ENCODE results near the gene SDR42E1. TPM values are rescaled to one million over a fixed set of nuclear protein-coding genes. Genes with fewer than 3 reads are reported as not detected.

The SDR42E1 gene
- total and polyA plus RNA-seq, 2 of the 8 experiments (the other 6 are each of a cell fraction or from before 2014, with no cell fraction given) = 0.03 TPM; not detected in 1

DNA sequence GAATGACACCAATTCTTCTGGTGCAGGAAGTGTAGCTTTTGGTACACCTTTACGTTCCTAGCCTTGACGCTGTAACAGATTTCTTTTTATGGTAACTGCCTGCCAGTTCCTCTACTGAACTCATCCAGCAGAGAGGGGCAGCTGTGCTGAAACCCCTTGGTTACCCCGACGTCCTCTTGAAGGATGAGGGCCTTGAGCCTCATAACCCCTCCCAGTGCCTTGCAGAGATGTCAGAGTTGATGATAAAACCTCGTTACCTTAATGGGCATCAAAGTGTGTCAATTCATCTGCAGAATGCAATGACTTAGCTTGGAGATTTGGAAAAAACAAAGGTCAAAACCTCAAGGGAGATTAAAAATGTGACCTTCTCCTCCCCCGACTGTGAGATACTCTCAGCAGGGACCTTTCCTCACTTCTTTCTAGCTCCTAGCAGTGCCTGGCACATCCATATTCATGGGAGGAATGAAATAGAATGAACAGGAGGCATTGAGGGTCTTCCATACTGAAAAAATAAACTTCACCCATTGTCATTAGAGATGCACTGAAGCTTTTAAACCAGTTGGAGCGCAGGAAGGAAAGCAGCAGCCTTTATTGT, 69.2 kb downstream of the SDR42E1 start:
- H3K27me3 ChIP-seq (replicated peaks in 1 of 4; ENCODE audit: control insufficient read depth in 3 of 4, extremely low read depth in 1 of 4, insufficient read depth in 3 of 4, low read length in 3 of 4) = peaks cover 0 to 2% (median 0%) of the 10 kb centered on the region in 4 experiments; a peak in 1 of 7 replicates
- no peak overlapping the region for H3K27ac ChIP-seq (ENCODE audit: low read depth, low read length)
- H3K4me2 ChIP-seq (ENCODE audit: insufficient read depth in 1 of 2, low read depth in 2 of 2, low read length in 2 of 2) = no peak overlapping the region
- H3K23me2 ChIP-seq (ENCODE audit: low read depth, low read length) = no peaks in the 10 kb centered on the region
- no peak overlapping the region for H3K4me3 ChIP-seq (ENCODE audit: extremely low read depth in 1 of 4, insufficient read depth in 2 of 4, low read depth in 3 of 4, low read length in 4 of 4)
- POLR2A ChIA-PET (ENCODE audit: partially characterized antibody) = no interaction called here
- DNase-seq (ENCODE audit: low read depth in 1 of 2, low spot score in 2 of 2) = peak in 1 of 2 experiments; percentile 41
- no peak overlapping the region for H3K56ac ChIP-seq (replicated peaks; ENCODE audit: insufficient read length, low read depth, low read length)
- peaks cover 7 to 31% (median 29%) of the 10 kb centered on the region in 4 experiments for H3K4me1 ChIP-seq (replicated peaks in 1 of 4; ENCODE audit: control insufficient read depth in 3 of 4, insufficient read depth in 4 of 4, low read length in 3 of 4)
- 58% methylated on average over 7 of the region's 7 CpGs; no CpG with 5 or more reads in 1 of the 2 experiments for WGBS, 2 experiments (ENCODE audit: extremely low coverage in 1 of 2, insufficient coverage in 1 of 2, insufficient read length in 1 of 2, insufficient replicate concordance in 2 of 2, low coverage in 1 of 2, low lambda C conversion rate in 2 of 2, missing lambda C conversion rate in 1 of 2)
- no peak overlapping the region for H2BK15ac ChIP-seq (ENCODE audit: low read length)
- TF ChIP-seq ASH2L (IDR thresholded peaks at IDR 0.05; ENCODE audit: low read length) (no peak), BCL11A (IDR thresholded peaks at IDR 0.05; ENCODE audit: low read depth in 2 of 2, low read length in 2 of 2) (no peak), EP300 (IDR thresholded peaks at IDR 0.05; ENCODE audit: borderline replicate concordance in 1 of 2, low read depth in 2 of 2, low read length in 2 of 2) (no peak), KDM1A (IDR thresholded peaks at IDR 0.05; ENCODE audit: borderline replicate concordance, low read length) (no peak), SIRT6 (IDR thresholded peaks at IDR 0.05; ENCODE audit: low read length) (no peak), EZH2 (IDR thresholded peaks at IDR 0.05; ENCODE audit: low read depth, low read length, severe bottlenecking) (no peak), BRCA1 (IDR thresholded peaks at IDR 0.05; ENCODE audit: low read depth, low read length) (no peak)
- peaks cover 0 to 3% of the 10 kb centered on the region in 2 experiments for H4K20me1 ChIP-seq (replicated peaks in 1 of 2; ENCODE audit: control insufficient read depth in 1 of 2, insufficient read depth in 2 of 2, low read length in 2 of 2)
- H3K9ac ChIP-seq (replicated peaks in 1 of 4; ENCODE audit: extremely low read depth in 1 of 4, low read depth in 3 of 4, low read length in 3 of 4) = no peak overlapping the region
- H3K18ac ChIP-seq (ENCODE audit: extremely low read depth, low read length) = no peak overlapping the region
- no peaks in the 10 kb centered on the region for H3K36me3 ChIP-seq (ENCODE audit: control insufficient read depth in 2 of 4, insufficient read depth in 4 of 4, low read length in 3 of 4)
- H4K8ac ChIP-seq (ENCODE audit: extremely low read depth, insufficient read depth, low read length) = no peak overlapping the region
- CTCF ChIA-PET (ENCODE audit: partially characterized antibody) = interaction anchor here (0.6 to 7.0 kb wide), 21 partner anchors 13 to 727 kb away, joined by 3 to 98 read pairs (median 4); partner anchors contain the start of gene HSD17B2
- no peak overlapping the region for H2BK120ac ChIP-seq (replicated peaks; ENCODE audit: low read depth, low read length)
- H2BK12ac ChIP-seq (ENCODE audit: low read depth, low read length) = no peak overlapping the region
- FAIRE-seq = no peak
- H3K79me1 ChIP-seq (ENCODE audit: low read depth, low read length) = no peaks in the 10 kb centered on the region
- H4K91ac ChIP-seq (replicated peaks; ENCODE audit: insufficient read length, low read length) = no peak overlapping the region
- H2BK5ac ChIP-seq (ENCODE audit: low read depth, low read length) = no peak overlapping the region
- H3K14ac ChIP-seq (ENCODE audit: insufficient read length) = no peak overlapping the region
- H3K9me3 ChIP-seq (ENCODE audit: insufficient read depth in 2 of 2, low read depth in 1 of 2, low read length in 1 of 2) = no peaks in the 10 kb centered on the region
- no peak overlapping the region for H2BK20ac ChIP-seq (ENCODE audit: low read length)
- no peak overlapping the region for H4K5ac ChIP-seq (ENCODE audit: insufficient read length, low read depth, low read length)
- no peaks in the 10 kb centered on the region for H3K79me2 ChIP-seq (ENCODE audit: control insufficient read depth in 1 of 2, insufficient read depth in 2 of 2, low read length in 2 of 2)
- no peak overlapping the region for H3K4ac ChIP-seq (replicated peaks; ENCODE audit: insufficient read length, low read depth, low read length)
- H3K23ac ChIP-seq (ENCODE audit: insufficient read length) = no peak overlapping the region
- H2AK5ac ChIP-seq (ENCODE audit: low read depth, low read length) = no peak overlapping the region
- no peak overlapping the region for H2AFZ ChIP-seq (ENCODE audit: low read length)

Data from H1 (cell line).